ENCODE results near the gene THBD. TPM values are rescaled to one million over a fixed set of nuclear protein-coding genes. Genes with fewer than 3 reads are reported as not detected.

The THBD gene
- total RNA-seq, 1 experiment from 2014 or later = 0.28 TPM

GRCh38 chr20:23092384-23092756 lies 42.9 kb upstream of the THBD start:
- Mint-ChIP-seq H3K4me3 (no peak overlapping the region), H3K27me3 (ENCODE audit: low read depth) (peaks cover 4% of the 10 kb centered on the region; the same call in 1 of the 2 replicates)
- no peak overlapping the region for H3K4me2 ChIP-seq (ENCODE audit: insufficient read depth, insufficient read length, low read length)

More at GRCh38 chr20:23092384-23092756, 42.9 kb upstream of the THBD start:
- Histone ChIP-seq H3K4ac (ENCODE audit: low read depth, low read length) (no peak overlapping the region), H2BK12ac (ENCODE audit: insufficient read length, low read depth, low read length) (no peak overlapping the region), H2BK20ac (ENCODE audit: low read depth, low read length, poor library complexity, severe bottlenecking) (no peak overlapping the region), H4K91ac (ENCODE audit: insufficient read length, low read depth, low read length) (no peak overlapping the region), H3K27ac (ENCODE audit: insufficient read length, low read depth, low read length) (no peak overlapping the region), H3K9ac (ENCODE audit: extremely low read depth, insufficient read length, low read length) (no peak overlapping the region), H3K4me1 (ENCODE audit: insufficient read depth, low read length) (no peaks in the 10 kb centered on the region), H3K23me2 (ENCODE audit: insufficient read length, low read depth, low read length, poor library complexity, severe bottlenecking) (no peaks in the 10 kb centered on the region), H2AFZ (ENCODE audit: low read length) (no peak overlapping the region), H3K18ac (ENCODE audit: insufficient read length, low read depth, low read length) (no peak overlapping the region), H3K79me2 (ENCODE audit: insufficient read depth, low read length) (no peaks in the 10 kb centered on the region), H3K9me3 (ENCODE audit: control insufficient read depth, low read depth, low read length) (no peaks in the 10 kb centered on the region), H2BK5ac (ENCODE audit: insufficient read length, low read length) (no peak overlapping the region), H2BK15ac (ENCODE audit: low read depth, low read length) (no peak overlapping the region), H3K79me1 (ENCODE audit: insufficient read depth, low read depth, low read length, poor library complexity, severe bottlenecking) (no peaks in the 10 kb centered on the region), H3K56ac (ENCODE audit: insufficient read length, low read depth, low read length) (no peak overlapping the region), H4K20me1 (ENCODE audit: control insufficient read depth, insufficient read depth, insufficient read length) (no peaks in the 10 kb centered on the region), H2BK120ac (ENCODE audit: low read depth, low read length, poor library complexity, severe bottlenecking) (no peak overlapping the region), H4K5ac (ENCODE audit: insufficient read length, low read depth, low read length) (no peak overlapping the region), H4K8ac (replicated peaks; ENCODE audit: insufficient read length, low read depth, low read length) (no peak overlapping the region), H3K14ac (ENCODE audit: insufficient read depth, low read length) (no peak overlapping the region), H2AK5ac (ENCODE audit: insufficient read length, low read length) (no peak overlapping the region), H3K27me3 (ENCODE audit: insufficient read depth, low read length) (no peaks in the 10 kb centered on the region), H3K23ac (ENCODE audit: insufficient read length, low read depth, low read length) (no peak overlapping the region), H3T11ph (ENCODE audit: low read length) (no peak overlapping the region)
- no peaks in the 10 kb centered on the region for H3K9me3 Mint-ChIP-seq
- H3K36me3 Mint-ChIP-seq (ENCODE audit: insufficient read depth in 1 of 3, low read depth in 3 of 3) = no peaks in the 10 kb centered on the region
- no peak for TF ChIP-seq CTCF (conservative IDR thresholded peaks at IDR 0.05)
- peaks cover 14 to 19% of the 10 kb centered on the region in 2 experiments for H3K4me1 Mint-ChIP-seq
- H3K27ac Mint-ChIP-seq = no peak overlapping the region
- WGBS (ENCODE audit: extremely low coverage, insufficient read length, low lambda C conversion rate) = no CpG with 5 or more reads among the region's 2 CpGs
- DNase-seq = no peak
